Mesodermal cell (in vitro differentiated cells): Measurements from ENCODE around the gene ASF1A.

Source experiments
- H3K27ac ChIP-seq: 2 replicates; pipeline ENCODE4 v1.7.0; 2013; ENCODE audit warnings: mild to moderate bottlenecking, low read depth, low read length, moderate library complexity; ENCODE audit not compliant: severe bottlenecking
- H3K36me3 ChIP-seq: 2 replicates; pipeline ENCODE4 v1.7.1; 2013; ENCODE audit warnings: mild to moderate bottlenecking, low read length, moderate library complexity; ENCODE audit not compliant: control insufficient read depth, insufficient read depth
- H3K4me1 ChIP-seq: one replicate; pipeline ENCODE4 v1.7.1; 2013; ENCODE audit warnings: mild to moderate bottlenecking, low read length; ENCODE audit not compliant: insufficient read depth, control insufficient read depth, poor library complexity, severe bottlenecking
- H3K4me3 ChIP-seq: 2 replicates; pipeline ENCODE4 v1.7.0; 2013; ENCODE audit warnings: low read length, control low read depth, mild to moderate bottlenecking; ENCODE audit not compliant: insufficient read depth, poor library complexity, severe bottlenecking; ENCODE audit errors: extremely low read depth
- H3K9me3 ChIP-seq: 2 replicates; pipeline ENCODE4 v1.7.1; 2013; ENCODE audit warnings: mild to moderate bottlenecking, low read length, moderate library complexity; ENCODE audit not compliant: control insufficient read depth
- WGBS, 2 experiments: methylation state at CpG; one replicate each; pipeline ENCODE4 v1.1.5; 2013; ENCODE audit warnings: missing lambda C conversion rate in 2 of 2; ENCODE audit not compliant: insufficient coverage in 2 of 2; 5-methylcytosine and 5-hydroxymethylcytosine counted together

Gene ASF1A

GRCh38 chr6:118913161-118913560 is 19.2 kb downstream of the ASF1A start:
- H3K4me3 ChIP-seq, result no peak overlapping the region
- peaks cover 62% of the 10 kb centered on the region for H3K36me3 ChIP-seq
- H3K9me3 ChIP-seq, result no peaks in the 10 kb centered on the region
- 83 to 100% methylated on average over 1 of the region's 2 CpGs for WGBS, 2 experiments
- no peaks in the 10 kb centered on the region for H3K4me1 ChIP-seq
- H3K27ac ChIP-seq, result no peak overlapping the region

GRCh38 chr6:118914598-118914997 is 20.6 kb downstream of the ASF1A start:
- Histone ChIP-seq H3K9me3 (no peaks in the 10 kb centered on the region), H3K27ac (no peak overlapping the region), H3K4me1 (no peaks in the 10 kb centered on the region), H3K4me3 (no peak overlapping the region), H3K36me3 (peaks cover 64% of the 10 kb centered on the region)

GRCh38 chr6:118917546-118918328 is 23.8 kb downstream of the ASF1A start:
- Histone ChIP-seq H3K9me3 (no peaks in the 10 kb centered on the region), H3K4me1 (no peaks in the 10 kb centered on the region), H3K4me3 (no peak overlapping the region), H3K27ac (no peak overlapping the region), H3K36me3 (peaks cover 67% of the 10 kb centered on the region)
- 91 to 92% methylated on average over 5 of the region's 5 CpGs for WGBS, 2 experiments

GRCh38 chr6:118918329-118918725 is 24.4 kb downstream of the ASF1A start:
- no peaks in the 10 kb centered on the region for H3K9me3 ChIP-seq
- no peak overlapping the region for H3K4me3 ChIP-seq
- WGBS, 2 experiments, result no CpG with 5 or more reads among the region's 2 CpGs
- peaks cover 67% of the 10 kb centered on the region for H3K36me3 ChIP-seq
- H3K4me1 ChIP-seq, result no peaks in the 10 kb centered on the region
- no peak overlapping the region for H3K27ac ChIP-seq

- Histone ChIP-seq H3K36me3 (peaks cover 55% of the 10 kb centered on the region), H3K4me3 (no peak overlapping the region), H3K9me3 (no peaks in the 10 kb centered on the region), H3K4me1 (no peaks in the 10 kb centered on the region), H3K27ac (no peak overlapping the region)
- WGBS, 2 experiments, result 83 to 100% methylated on average over 1 of the region's 1 CpG
These were observed 27.1 kb downstream of the ASF1A start for GRCh38 chr6:118921084-118921483.

GRCh38 chr6:118923035-118923434 is 29.1 kb downstream of the ASF1A start:
- H3K4me3 ChIP-seq, result no peak overlapping the region
- no peaks in the 10 kb centered on the region for H3K4me1 ChIP-seq
- H3K36me3 ChIP-seq, result peaks cover 56% of the 10 kb centered on the region
- H3K27ac ChIP-seq, result no peak overlapping the region
- no peaks in the 10 kb centered on the region for H3K9me3 ChIP-seq
- WGBS, 2 experiments, result 94 to 100% methylated on average over 1 to 2 of the region's 3 CpGs

GRCh38 chr6:118930680-118931079 is 36.7 kb downstream of the ASF1A start:
- WGBS, 2 experiments, result 89% methylated on average over 2 of the region's 3 CpGs; no CpG with 5 or more reads in 1 of the 2 experiments

GRCh38 chr6:118931436-118931835 is 37.5 kb downstream of the ASF1A start:
- peaks cover 14% of the 10 kb centered on the region for H3K36me3 ChIP-seq
- 94 to 95% methylated on average over 2 of the region's 5 CpGs for WGBS, 2 experiments
- H3K27ac ChIP-seq, result no peak overlapping the region

More at GRCh38 chr6:118930680-118931079, 36.7 kb downstream of the ASF1A start:
- Histone ChIP-seq H3K4me3 (no peak overlapping the region), H3K9me3 (no peaks in the 10 kb centered on the region), H3K27ac (no peak overlapping the region), H3K4me1 (peaks cover 4% of the 10 kb centered on the region), H3K36me3 (peaks cover 14% of the 10 kb centered on the region)

GRCh38 chr6:118932421-118932820 is 38.5 kb downstream of the ASF1A start:
- no CpG with 5 or more reads among the region's 2 CpGs for WGBS, 2 experiments
- peaks cover 11% of the 10 kb centered on the region for H3K36me3 ChIP-seq
- H3K27ac ChIP-seq, result no peak overlapping the region
- H3K9me3 ChIP-seq, result no peaks in the 10 kb centered on the region
- H3K4me1 ChIP-seq, result peaks cover 4% of the 10 kb centered on the region
- no peak overlapping the region for H3K4me3 ChIP-seq

More at GRCh38 chr6:118931436-118931835, 37.5 kb downstream of the ASF1A start:
- Histone ChIP-seq H3K9me3 (no peaks in the 10 kb centered on the region), H3K4me1 (peaks cover 4% of the 10 kb centered on the region), H3K4me3 (no peak overlapping the region)

- 36 to 50% methylated on average over 1 to 6 of the region's 8 CpGs for WGBS, 2 experiments
- Histone ChIP-seq H3K27ac (no peak overlapping the region), H3K4me3 (peak overlapping the region; percentile 95), H3K4me1 (peaks cover 4% of the 10 kb centered on the region), H3K36me3 (peaks cover 8% of the 10 kb centered on the region), H3K9me3 (no peaks in the 10 kb centered on the region)
These were observed 40.0 kb downstream of the ASF1A start for GRCh38 chr6:118933855-118934460.
